DND-41 (cell line): ENCODE measurements around the gene RGMA.

Experiments used
- ATAC-seq: fragments of 200-7000 bp; cut with Tn5 transposase; 3 replicates; pipeline ENCODE4 v1.9.1; 2021; ENCODE audit warnings: low read depth; ENCODE audit not compliant: insufficient read depth
- DNase-seq: peaks from one replicate; pipeline ENCODE4 v3.0.0-alpha.2; 2020
- H2AFZ ChIP-seq: 2 replicates; pipeline ENCODE4 v1.6.0; 2012; ENCODE audit warnings: low read depth, low read length
- H3K27ac ChIP-seq: 2 replicates; pipeline ENCODE4 v1.5.1; 2012; ENCODE audit warnings: low read length, inconsistent platforms
- H3K27me3 ChIP-seq: fragments of 200-600 bp; sonication (generic); 2 replicates; pipeline ENCODE4 v1.6.0; 2012; ENCODE audit warnings: low read length, mild to moderate bottlenecking, inconsistent platforms; ENCODE audit not compliant: insufficient read depth, poor library complexity
- H3K36me3 ChIP-seq: 2 replicates; pipeline ENCODE4 v1.5.1; 2012; ENCODE audit warnings: low read length, inconsistent platforms; ENCODE audit not compliant: insufficient read depth
- H3K4me1 ChIP-seq: 2 replicates; pipeline ENCODE4 v1.5.1; 2012; ENCODE audit warnings: mild to moderate bottlenecking, low read length; ENCODE audit not compliant: insufficient read depth
- H3K4me2 ChIP-seq: 2 replicates; pipeline ENCODE4 v1.6.0; 2012; ENCODE audit warnings: mild to moderate bottlenecking, moderate library complexity, low read length, inconsistent platforms; ENCODE audit not compliant: insufficient read depth
- H3K4me3 ChIP-seq, 2 experiments: fragments of 200-600 bp in 1 of 2; shearing (Covaris generic) in 1 of 2; 2 replicates each; pipeline ENCODE4 v1.5.1; 2012 to 2016; ENCODE audit warnings: inconsistent platforms in 2 of 2, low read length in 2 of 2, mild to moderate bottlenecking in 2 of 2, low read depth in 1 of 2, moderate library complexity in 1 of 2
- H3K79me2 ChIP-seq: 2 replicates; pipeline ENCODE4 v1.6.0; 2012; ENCODE audit warnings: low read length, inconsistent platforms; ENCODE audit not compliant: insufficient read depth
- H3K9ac ChIP-seq: 2 replicates; pipeline ENCODE4 v1.6.0; 2012; ENCODE audit warnings: low read depth, mild to moderate bottlenecking, inconsistent platforms, low read length, moderate library complexity
- H3K9me3 ChIP-seq: 2 replicates; pipeline ENCODE4 v1.5.1; 2012; ENCODE audit warnings: low read length, moderate library complexity, mild to moderate bottlenecking, inconsistent platforms; ENCODE audit not compliant: insufficient read depth, severe bottlenecking
- H4K20me1 ChIP-seq: 2 replicates; pipeline ENCODE4 v1.6.0; 2012; ENCODE audit warnings: low read length; ENCODE audit not compliant: insufficient read depth
- EZH2 ChIP-seq: IDR thresholded peaks from 3 replicates; pipeline ENCODE4 v1.6.1; 2012; ENCODE audit warnings: borderline replicate concordance, low read depth, mild to moderate bottlenecking, moderate library complexity, low read length, inconsistent platforms; ENCODE audit not compliant: severe bottlenecking
- TF ChIP-seq, protein P1 (sequence below): IDR thresholded peaks from 2 replicates; pipeline ENCODE4 v1.5.1; 2012; ENCODE audit warnings: borderline replicate concordance, low read length, moderate library complexity, mild to moderate bottlenecking; ENCODE audit not compliant: poor library complexity, severe bottlenecking; ENCODE audit errors: extremely low read depth

Gene RGMA

DNA sequence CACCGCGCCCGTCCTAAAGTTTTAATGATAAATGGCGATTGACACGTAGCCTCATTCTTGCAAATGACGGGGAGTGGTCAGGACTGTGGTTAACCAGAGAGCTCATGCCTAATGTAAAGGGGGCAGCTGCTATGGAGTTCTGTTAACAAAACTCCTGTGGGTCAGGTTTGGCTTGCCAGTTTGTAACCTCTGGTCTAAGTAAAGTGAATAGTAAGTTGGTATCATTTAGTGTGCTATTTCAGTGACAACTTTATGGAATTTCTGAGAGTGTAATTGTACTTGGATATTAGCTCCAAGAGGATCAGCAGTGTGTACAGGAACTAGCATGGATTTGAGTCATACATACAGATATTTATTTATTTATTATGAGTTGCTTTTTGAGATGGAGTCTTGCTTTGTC lies 87.9 kb downstream of the RGMA start:
- no peak overlapping the region for H3K9ac ChIP-seq
- H3K9me3 ChIP-seq, result no peaks in the 10 kb centered on the region
- peaks cover 98% of the 10 kb centered on the region for H3K36me3 ChIP-seq
- DNase-seq, result no peak
- no peak for TF ChIP-seq EZH2
- TF ChIP-seq, protein P1, sequence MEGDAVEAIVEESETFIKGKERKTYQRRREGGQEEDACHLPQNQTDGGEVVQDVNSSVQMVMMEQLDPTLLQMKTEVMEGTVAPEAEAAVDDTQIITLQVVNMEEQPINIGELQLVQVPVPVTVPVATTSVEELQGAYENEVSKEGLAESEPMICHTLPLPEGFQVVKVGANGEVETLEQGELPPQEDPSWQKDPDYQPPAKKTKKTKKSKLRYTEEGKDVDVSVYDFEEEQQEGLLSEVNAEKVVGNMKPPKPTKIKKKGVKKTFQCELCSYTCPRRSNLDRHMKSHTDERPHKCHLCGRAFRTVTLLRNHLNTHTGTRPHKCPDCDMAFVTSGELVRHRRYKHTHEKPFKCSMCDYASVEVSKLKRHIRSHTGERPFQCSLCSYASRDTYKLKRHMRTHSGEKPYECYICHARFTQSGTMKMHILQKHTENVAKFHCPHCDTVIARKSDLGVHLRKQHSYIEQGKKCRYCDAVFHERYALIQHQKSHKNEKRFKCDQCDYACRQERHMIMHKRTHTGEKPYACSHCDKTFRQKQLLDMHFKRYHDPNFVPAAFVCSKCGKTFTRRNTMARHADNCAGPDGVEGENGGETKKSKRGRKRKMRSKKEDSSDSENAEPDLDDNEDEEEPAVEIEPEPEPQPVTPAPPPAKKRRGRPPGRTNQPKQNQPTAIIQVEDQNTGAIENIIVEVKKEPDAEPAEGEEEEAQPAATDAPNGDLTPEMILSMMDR, result no peak
- no peak overlapping the region for H3K27ac ChIP-seq
- peaks cover 3% of the 10 kb centered on the region; the same call in 1 of the 2 replicates for H4K20me1 ChIP-seq
- H3K4me1 ChIP-seq, result no peaks in the 10 kb centered on the region
- H3K4me3 ChIP-seq, result no peak overlapping the region
- ATAC-seq, result no peak
- no peaks in the 10 kb centered on the region for H3K27me3 ChIP-seq
- no peak overlapping the region for H2AFZ ChIP-seq
- no peak overlapping the region for H3K4me2 ChIP-seq
- peaks cover 11% of the 10 kb centered on the region; the same call in 1 of the 2 replicates for H3K79me2 ChIP-seq

- ATAC-seq (no peak), DNase-seq (no peak)
- Histone ChIP-seq H3K27ac (no peak overlapping the region), H3K79me2 (peaks cover 8% of the 10 kb centered on the region), H2AFZ (no peak overlapping the region), H3K9me3 (no peaks in the 10 kb centered on the region), H3K4me2 (no peak overlapping the region), H3K4me3 (no peak overlapping the region), H3K4me1 (no peaks in the 10 kb centered on the region), H4K20me1 (0 out of 2 replicates have a peak, but pooled peaks cover 1% of the 10 kb centered on the region), H3K36me3 (peaks cover 96% of the 10 kb centered on the region), H3K9ac (no peak overlapping the region), H3K27me3 (no peaks in the 10 kb centered on the region)
- TF ChIP-seq, protein P1, result no peak
- no peak for TF ChIP-seq EZH2
These were observed 91.2 kb downstream of the RGMA start for GRCh38 chr15:92997821-92998220.

DNA sequence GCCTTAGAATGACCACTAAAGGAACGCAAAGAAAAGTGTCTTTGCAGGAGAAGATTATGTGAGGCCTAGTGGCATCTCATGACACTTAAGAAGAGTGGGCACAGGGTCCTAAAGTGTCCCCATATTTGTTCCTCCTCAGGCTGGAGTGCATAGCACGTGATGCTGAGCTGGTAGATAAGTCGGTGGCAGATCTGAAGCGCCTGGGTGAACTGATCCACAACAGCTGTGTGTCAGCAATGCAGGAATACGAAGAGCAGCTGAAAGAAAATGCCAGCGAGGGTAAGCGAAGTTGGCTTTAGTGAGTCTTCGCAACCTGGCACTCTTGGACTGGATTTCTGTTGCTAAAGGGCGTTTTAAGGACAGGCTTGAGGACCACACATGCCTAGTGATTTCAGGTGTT lies 96.3 kb downstream of the RGMA start:
- H3K9me3 ChIP-seq, result no peaks in the 10 kb centered on the region
- no peaks in the 10 kb centered on the region for H3K27me3 ChIP-seq
- H4K20me1 ChIP-seq, result 0 out of 2 replicates have a peak, but pooled peaks cover 2% of the 10 kb centered on the region
- DNase-seq (no peak), ATAC-seq (no peak)
- H2AFZ ChIP-seq, result no peak overlapping the region
- peaks cover 24% of the 10 kb centered on the region for H3K79me2 ChIP-seq
- H3K4me3 ChIP-seq, result no peak overlapping the region
- no peak overlapping the region for H3K9ac ChIP-seq
- no peak for TF ChIP-seq EZH2
- TF ChIP-seq, protein P1, result no peak
- H3K27ac ChIP-seq, result no peak overlapping the region
- H3K4me1 ChIP-seq, result no peaks in the 10 kb centered on the region
- no peak overlapping the region for H3K4me2 ChIP-seq
- H3K36me3 ChIP-seq, result peaks cover 95% of the 10 kb centered on the region

DNA sequence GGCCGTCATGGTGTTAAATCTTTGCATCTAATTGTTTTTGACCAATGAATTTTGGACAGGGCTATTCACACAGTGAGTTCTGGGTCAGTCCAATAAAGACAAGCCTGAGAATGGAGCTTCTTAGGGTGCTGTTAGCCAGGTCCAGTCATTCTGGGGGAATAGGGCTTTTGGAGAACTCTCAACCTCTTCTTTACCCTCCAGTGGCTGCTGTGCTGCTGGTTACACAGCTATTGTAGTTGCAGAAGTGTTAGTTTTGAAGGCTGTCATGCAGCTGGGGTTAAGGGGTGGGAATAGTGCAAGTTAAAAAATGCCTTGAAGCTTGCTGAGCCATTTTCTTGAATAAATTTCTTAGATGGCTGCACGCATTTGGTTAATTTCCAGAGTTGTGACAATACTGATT lies 99.0 kb downstream of the RGMA start:
- no peak overlapping the region for H3K4me2 ChIP-seq
- peaks cover 30% of the 10 kb centered on the region for H3K79me2 ChIP-seq

More for the DNA sequence above, 99.0 kb downstream of the RGMA start:
- H3K27me3 ChIP-seq, result no peaks in the 10 kb centered on the region
- no peak overlapping the region for H3K9ac ChIP-seq
- DNase-seq (no peak), ATAC-seq (no peak)
- H3K9me3 ChIP-seq, result no peaks in the 10 kb centered on the region
- H3K27ac ChIP-seq, result no peak overlapping the region
- no peak overlapping the region for H3K4me3 ChIP-seq
- peaks cover 93% of the 10 kb centered on the region for H3K36me3 ChIP-seq
- 0 out of 2 replicates have a peak, but pooled peaks cover 2% of the 10 kb centered on the region for H4K20me1 ChIP-seq
- TF ChIP-seq EZH2, result no peak
- TF ChIP-seq, protein P1, result no peak
- no peaks in the 10 kb centered on the region for H3K4me1 ChIP-seq
- H2AFZ ChIP-seq, result no peak overlapping the region
